ACHN (cell line): ENCODE results near the gene ATP10A.
A peak's percentile ranks its signal among the peaks of the same experiment; 100 is the strongest.
"Not testable (repeated sequence)": the region's sequence is repeated elsewhere in the genome, so short reads cannot be mapped to it uniquely, and the experiment has no call there.

Experiments used
- DNase-seq: peaks from one replicate; pipeline ENCODE4 v3.0.0-alpha.2; 2015
- in situ Hi-C: cut with HindIII; loops from 2 replicates; pipeline ENCODE4 v1.10.0; 2017; ENCODE audit warnings: low sequenced_read_pairs, low pct_ligation_motif_present, low pct_unique_long_range_greater_than_20kb

Gene ATP10A

GRCh38 chr15:25670025-25670554 lies 193.0 kb downstream of the ATP10A start:
- DNase-seq = peak; percentile 25

GRCh38 chr15:25668901-25669300 lies 194.2 kb downstream of the ATP10A start:
- no peak for DNase-seq
- in situ Hi-C loops = no loop called here

More at GRCh38 chr15:25670025-25670554, 193.0 kb downstream of the ATP10A start:
- in situ Hi-C loops = no loop called here

DNA sequence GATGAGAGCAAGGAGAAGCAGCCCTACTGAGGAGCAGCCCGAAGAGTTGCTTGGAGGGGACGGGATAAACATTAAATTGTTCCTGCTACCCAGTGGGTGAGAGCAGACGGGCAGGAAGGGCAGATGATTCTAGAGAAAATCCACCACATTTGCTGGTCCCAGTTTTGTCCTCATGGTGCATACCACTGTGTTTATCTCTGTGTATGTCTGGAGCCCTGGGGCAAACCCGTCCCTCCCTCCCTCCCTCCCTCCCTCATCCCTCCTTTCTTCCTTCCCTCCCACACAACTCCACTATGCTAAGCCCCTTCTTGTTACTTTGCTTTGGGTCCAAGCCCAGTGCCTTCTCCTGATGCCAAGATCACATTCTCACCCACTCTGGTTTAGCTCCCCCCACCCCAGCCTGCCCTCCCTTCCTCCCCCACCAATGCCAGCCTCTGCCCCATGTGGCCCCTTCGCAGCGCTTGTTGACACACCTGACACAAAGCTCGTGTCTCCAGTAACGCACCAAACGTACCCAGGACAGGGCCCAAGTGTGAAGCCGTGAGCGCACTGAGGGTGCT lies 194.8 kb downstream of the ATP10A start:
- DNase-seq = no peak
- in situ Hi-C loops = no loop called here

- no peak for DNase-seq
- in situ Hi-C loops = no loop called here
These were observed 195.3 kb downstream of the ATP10A start for GRCh38 chr15:25667829-25668228.

- in situ Hi-C loops = no loop called here
These were observed 197.2 kb downstream of the ATP10A start for GRCh38 chr15:25665913-25666312.

DNA sequence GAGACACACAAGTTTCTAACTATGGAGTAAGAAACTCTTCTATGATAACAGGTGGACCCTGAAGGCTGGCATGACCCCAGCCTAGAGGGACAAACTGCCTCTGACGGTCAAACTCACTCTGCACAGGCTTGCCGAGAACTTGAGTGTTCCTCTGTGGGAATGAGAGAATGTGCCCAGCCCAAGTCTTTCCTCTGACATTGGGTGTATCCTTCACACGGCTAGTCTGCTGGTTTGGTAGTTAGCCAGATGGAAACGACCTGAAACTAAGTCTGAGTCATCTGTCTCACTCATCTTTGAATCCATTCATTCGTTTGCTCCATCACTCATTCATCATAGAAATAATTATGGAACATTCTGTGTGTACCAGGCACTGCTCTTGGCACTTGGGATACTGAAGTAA lies 198.4 kb downstream of the ATP10A start:
- DNase-seq = no peak
- in situ Hi-C loops = no loop called here

More at GRCh38 chr15:25665913-25666312, 197.2 kb downstream of the ATP10A start:
- no peak for DNase-seq

DNA sequence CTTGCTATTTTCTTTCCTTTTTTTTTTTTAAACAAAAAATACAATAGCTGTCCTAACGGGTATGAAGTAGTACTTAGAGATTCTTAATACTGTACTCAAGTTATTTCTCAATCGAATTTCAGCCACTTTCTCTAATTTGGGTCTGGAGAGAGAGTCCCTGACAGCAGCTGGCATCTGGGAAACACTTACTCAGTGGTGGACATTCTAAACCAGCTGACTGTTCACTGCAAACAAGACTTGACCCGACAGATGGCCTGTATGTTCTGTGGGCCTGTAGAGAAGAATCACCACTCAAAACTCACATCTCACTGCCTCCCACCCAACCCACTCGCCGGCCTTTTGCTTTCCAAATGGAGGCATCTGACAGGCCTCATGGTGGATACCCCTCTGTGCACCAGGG lies 199.6 kb downstream of the ATP10A start:
- in situ Hi-C loops = no loop called here
- DNase-seq = no peak

DNA sequence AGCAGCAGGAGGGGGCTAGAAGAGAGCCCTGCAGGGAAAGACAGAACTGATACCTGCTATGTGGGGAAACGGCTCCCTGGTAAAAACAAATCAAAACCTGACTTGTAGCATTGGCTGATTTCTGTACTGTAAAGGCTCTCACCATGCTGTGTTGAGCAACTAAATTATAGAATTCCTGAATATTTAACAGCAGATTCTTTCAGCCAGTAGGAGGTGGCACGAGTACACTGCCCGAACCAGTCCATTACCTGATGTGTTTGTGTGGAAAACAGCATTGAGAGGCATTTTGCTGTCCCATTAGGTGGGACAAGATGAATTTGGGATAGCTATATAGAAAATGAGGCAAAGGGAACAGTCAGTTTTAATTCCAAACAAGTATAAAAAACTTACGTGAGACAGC lies 201.2 kb downstream of the ATP10A start:
- in situ Hi-C loops = no loop called here
- no peak for DNase-seq

- DNase-seq = no peak
- in situ Hi-C loops = no loop called here
These were observed 203.9 kb downstream of the ATP10A start for GRCh38 chr15:25659251-25659650.

DNA sequence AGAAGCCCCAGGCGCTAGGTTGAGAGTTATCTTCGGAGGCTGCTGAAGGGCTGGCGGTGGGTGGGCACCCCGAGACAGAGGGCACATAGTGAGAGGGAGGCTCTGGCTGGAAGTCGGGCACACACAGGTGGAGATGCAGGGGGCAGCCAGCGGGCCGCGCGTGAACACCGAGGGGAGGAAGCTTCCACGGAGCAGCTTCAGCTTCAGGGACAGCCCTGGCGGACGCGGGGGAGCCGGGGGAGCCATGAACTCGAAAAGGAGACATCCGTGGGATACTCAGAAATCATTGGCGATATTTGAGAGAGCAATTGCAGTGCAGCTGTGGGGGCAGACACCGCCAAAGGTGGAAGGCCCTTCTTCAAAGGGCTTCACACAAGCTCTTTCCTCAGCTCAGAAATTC lies 204.6 kb downstream of the ATP10A start:
- in situ Hi-C loops = no loop called here
- no peak for DNase-seq

GRCh38 chr15:25655207-25655948 lies 207.7 kb downstream of the ATP10A start:
- no peak for DNase-seq
- in situ Hi-C loops = no loop called here

DNA sequence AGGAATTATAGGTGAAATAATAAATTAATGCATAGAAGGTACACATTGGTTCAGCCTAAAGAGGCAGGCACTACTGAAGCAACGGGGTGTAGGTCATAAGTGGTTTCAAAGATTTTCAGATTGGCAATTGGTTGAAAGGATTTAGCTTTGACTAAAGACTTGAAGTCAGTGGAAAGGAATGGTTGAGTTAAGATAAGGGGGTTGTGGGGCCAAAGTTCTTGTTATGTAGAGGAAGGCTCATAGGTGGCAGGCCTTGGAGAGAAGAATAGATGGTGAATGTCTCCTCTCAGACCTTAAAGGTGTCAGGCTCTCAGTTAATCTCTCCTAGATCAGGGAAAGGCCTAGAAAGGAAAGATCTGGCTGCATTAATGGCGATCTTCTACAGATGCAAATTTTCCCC lies 209.8 kb downstream of the ATP10A start:
- DNase-seq = no peak
- in situ Hi-C loops = no loop called here

DNA sequence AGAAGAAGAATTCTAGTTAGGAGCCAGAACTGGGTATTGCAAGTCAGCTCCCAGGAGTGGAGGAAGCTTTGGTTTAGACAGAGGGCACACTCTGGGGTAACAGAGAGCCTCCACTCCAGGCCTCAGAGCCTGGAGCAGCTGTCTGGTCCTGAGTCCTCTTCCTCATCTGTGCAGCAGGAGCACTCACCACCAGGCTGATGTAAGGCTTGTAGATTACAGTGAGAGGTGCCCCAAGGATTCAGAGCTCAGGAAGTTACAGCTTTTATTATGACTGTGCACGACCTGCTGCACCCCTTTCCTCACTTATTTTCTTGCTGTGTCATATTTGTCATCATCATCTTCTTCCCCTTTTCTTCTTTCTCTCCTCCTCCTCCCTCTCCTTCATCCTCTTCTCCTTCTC lies 210.4 kb downstream of the ATP10A start:
- in situ Hi-C loops = no loop called here
- DNase-seq = no peak

GRCh38 chr15:25649390-25649789 lies 213.7 kb downstream of the ATP10A start:
- no peak for DNase-seq
- in situ Hi-C loops = no loop called here

GRCh38 chr15:25643120-25643519 lies 220.0 kb downstream of the ATP10A start:
- in situ Hi-C loops = no loop called here
- DNase-seq = no peak

DNA sequence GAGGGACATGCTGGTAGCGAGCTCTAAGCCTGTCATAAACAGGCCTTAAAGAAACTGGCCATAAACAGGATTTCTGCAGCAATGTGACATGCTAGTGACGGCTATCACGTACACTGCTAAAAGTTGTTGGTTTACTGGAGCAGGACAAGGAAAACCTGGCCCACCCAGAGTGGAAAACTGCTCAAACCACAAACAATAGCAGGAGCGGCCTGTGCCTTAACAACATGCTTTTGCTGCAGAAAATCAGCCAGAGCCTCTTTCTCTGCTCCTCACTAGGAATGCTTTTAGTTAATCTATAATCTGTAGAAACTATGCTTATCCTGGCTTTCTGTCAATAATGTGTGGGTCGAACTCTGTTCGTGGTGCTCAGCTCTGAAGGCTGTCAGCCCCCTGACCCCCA lies 221.4 kb downstream of the ATP10A start:
- peak; percentile 8 for DNase-seq
- in situ Hi-C loops = no loop called here

DNA sequence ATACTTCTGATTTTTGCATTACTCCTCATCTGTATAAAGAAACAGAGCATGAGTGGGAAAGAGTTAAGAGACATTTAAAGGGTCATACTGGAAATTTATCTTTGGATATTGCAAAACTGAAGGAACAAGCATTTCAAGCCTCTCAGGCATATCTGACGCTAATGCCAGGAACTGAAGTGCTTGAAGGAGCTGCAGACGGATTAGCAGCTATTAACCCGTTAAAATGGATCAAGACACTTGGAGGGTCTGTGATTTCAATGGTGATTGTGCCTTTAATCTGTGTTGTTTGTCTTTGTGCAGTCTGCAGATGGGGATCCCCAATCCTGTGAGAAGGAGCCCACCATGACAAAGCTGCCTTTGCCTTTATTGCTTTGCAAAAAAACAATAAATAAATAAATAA lies 221.8 kb downstream of the ATP10A start:
- no peak for DNase-seq
- in situ Hi-C loops = no loop called here

- DNase-seq, in situ Hi-C loops: not testable (repeated sequence)
These were observed 222.2 kb downstream of the ATP10A start for GRCh38 chr15:25640959-25641358.

DNA sequence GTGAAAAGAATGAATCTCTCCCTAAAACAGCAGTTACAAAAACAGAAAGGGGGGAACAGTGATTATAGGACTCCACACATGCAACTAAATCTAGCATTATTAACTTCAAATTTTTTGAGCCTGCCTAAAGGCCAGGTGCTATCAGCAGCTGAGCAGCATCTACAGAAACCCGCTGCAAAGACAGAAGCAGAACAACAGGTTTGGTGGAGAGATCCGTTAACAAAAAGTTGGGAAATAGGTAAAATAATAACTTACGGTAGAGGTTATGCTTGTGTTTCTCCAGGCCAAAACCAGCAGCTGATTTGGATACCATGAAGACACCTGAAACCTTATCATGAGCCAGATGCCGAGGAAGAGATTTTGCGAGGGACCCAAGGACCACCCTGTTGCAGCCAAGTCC lies 222.7 kb downstream of the ATP10A start:
- no peak for DNase-seq
- in situ Hi-C loops = no loop called here

- in situ Hi-C loops, DNase-seq: not testable (repeated sequence)
These were observed 226.6 kb downstream of the ATP10A start for GRCh38 chr15:25636486-25636885.
